BE2C (cell line): Measurements from ENCODE around the gene LRFN2.
A peak's percentile ranks its signal among the peaks of the same experiment; 100 is the strongest.

Source experiments
- DNase-seq: peaks from one replicate; pipeline ENCODE4 v3.0.0-alpha.2; 2020
- H3K27me3 ChIP-seq: fragments of 250-450 bp; sonication (Bioruptor Pico); 2 replicates; pipeline ENCODE4 v1.5.1; 2020; ENCODE audit warnings: mild to moderate bottlenecking
- H3K36me3 ChIP-seq: fragments of 250-450 bp; sonication (Bioruptor Pico); 2 replicates; pipeline ENCODE4 v1.5.1; 2020; ENCODE audit warnings: mild to moderate bottlenecking
- H3K4me1 ChIP-seq: fragments of 250-450 bp; sonication (Bioruptor Pico); 2 replicates; pipeline ENCODE4 v1.5.1; 2020
- H3K4me3 ChIP-seq: 2 replicates; pipeline ENCODE4 v1.5.1; 2011; ENCODE audit warnings: low read depth, low read length
- H3K9me3 ChIP-seq: fragments of 250-450 bp; sonication (Bioruptor Pico); 2 replicates; pipeline ENCODE4 v1.5.1; 2020
- CTCF ChIP-seq: IDR thresholded peaks from 2 replicates; pipeline ENCODE4 v1.5.1; 2012; ENCODE audit warnings: mild to moderate bottlenecking, low read depth, low read length

LRFN2 gene

GRCh38 chr6:40395066-40395697 is 192.0 kb downstream of the LRFN2 start:
- no peaks in the 10 kb centered on the region for H3K27me3 ChIP-seq
- peaks cover 10% of the 10 kb centered on the region for H3K4me1 ChIP-seq
- H3K4me3 ChIP-seq = no peak overlapping the region
- H3K36me3 ChIP-seq = no peaks in the 10 kb centered on the region
- DNase-seq = peak; percentile 26
- no peaks in the 10 kb centered on the region for H3K9me3 ChIP-seq
- no peak for TF ChIP-seq CTCF

- H3K27me3 ChIP-seq = no peaks in the 10 kb centered on the region
- no peak for TF ChIP-seq CTCF
- DNase-seq = no peak
- H3K9me3 ChIP-seq = no peaks in the 10 kb centered on the region
- peaks cover 10% of the 10 kb centered on the region for H3K4me1 ChIP-seq
- H3K4me3 ChIP-seq = no peak overlapping the region
- H3K36me3 ChIP-seq = no peaks in the 10 kb centered on the region
These were observed 192.8 kb downstream of the LRFN2 start for GRCh38 chr6:40394381-40394780.

GRCh38 chr6:40393641-40394040 is 193.5 kb downstream of the LRFN2 start:
- H3K4me3 ChIP-seq = no peak overlapping the region
- no peak for TF ChIP-seq CTCF
- DNase-seq = no peak

GRCh38 chr6:40392589-40392988 is 194.6 kb downstream of the LRFN2 start:
- no peaks in the 10 kb centered on the region for H3K9me3 ChIP-seq
- H3K36me3 ChIP-seq = no peaks in the 10 kb centered on the region
- H3K27me3 ChIP-seq = no peaks in the 10 kb centered on the region
- no peak for DNase-seq
- H3K4me3 ChIP-seq = no peak overlapping the region
- no peak for TF ChIP-seq CTCF
- H3K4me1 ChIP-seq = no peaks in the 10 kb centered on the region

More at GRCh38 chr6:40393641-40394040, 193.5 kb downstream of the LRFN2 start:
- Histone ChIP-seq H3K9me3 (no peaks in the 10 kb centered on the region), H3K36me3 (no peaks in the 10 kb centered on the region), H3K27me3 (no peaks in the 10 kb centered on the region), H3K4me1 (peaks cover 6% of the 10 kb centered on the region)

GRCh38 chr6:40391851-40392517 is 195.2 kb downstream of the LRFN2 start:
- H3K4me1 ChIP-seq = no peaks in the 10 kb centered on the region
- no peaks in the 10 kb centered on the region for H3K9me3 ChIP-seq
- DNase-seq = no peak
- no peak for TF ChIP-seq CTCF
- H3K4me3 ChIP-seq = no peak overlapping the region
- no peaks in the 10 kb centered on the region for H3K36me3 ChIP-seq
- no peaks in the 10 kb centered on the region for H3K27me3 ChIP-seq

GRCh38 chr6:40391086-40391485 is 196.1 kb downstream of the LRFN2 start:
- H3K4me3 ChIP-seq = no peak overlapping the region
- no peaks in the 10 kb centered on the region for H3K27me3 ChIP-seq
- H3K36me3 ChIP-seq = no peaks in the 10 kb centered on the region
- no peaks in the 10 kb centered on the region for H3K9me3 ChIP-seq
- no peak for TF ChIP-seq CTCF
- DNase-seq = no peak
- H3K4me1 ChIP-seq = no peaks in the 10 kb centered on the region
